Aorta (tissue), 5 donors: ENCODE measurements around the gene KLHL24. TPM values are rescaled to one million over a fixed set of nuclear protein-coding genes. Genes with fewer than 3 reads are reported as not detected.
A peak's percentile ranks its signal among the peaks of the same experiment; 100 is the strongest.

Experiments used
- ATAC-seq: fragments of 200-7000 bp; cut with Tn5 transposase; one replicate; pipeline ENCODE4 v1.9.1; 2022; ENCODE audit warnings: moderate library complexity; ENCODE audit not compliant: low FRiP score
- DNase-seq, 2 donors: peaks; one replicate each; pipeline ENCODE4 v3.0.0-alpha.2; 2020
- H3K27ac ChIP-seq, 2 donors: one replicate each; pipeline ENCODE4 v1.5.1; 2013; ENCODE audit warnings: low read length in 2 of 2, mild to moderate bottlenecking in 2 of 2, moderate library complexity in 2 of 2, control low read depth in 1 of 2, inconsistent platforms in 1 of 2, low read depth in 1 of 2
- H3K27me3 ChIP-seq, 2 donors: one replicate each; pipeline ENCODE4 v1.6.1; 2013; ENCODE audit warnings: control low read depth in 1 of 2, low read length in 1 of 2, mild to moderate bottlenecking in 1 of 2, moderate library complexity in 1 of 2; ENCODE audit not compliant: insufficient read depth in 2 of 2, control insufficient read depth in 1 of 2
- H3K36me3 ChIP-seq, 2 donors: one replicate each; pipeline ENCODE4 v1.6.1; 2013; ENCODE audit warnings: control low read depth in 1 of 2, low read length in 1 of 2, mild to moderate bottlenecking in 1 of 2; ENCODE audit not compliant: insufficient read depth in 2 of 2, control insufficient read depth in 1 of 2
- H3K4me1 ChIP-seq, 2 donors: one replicate each; pipeline ENCODE4 v1.6.1; 2013; ENCODE audit warnings: low read length in 2 of 2, control low read depth in 1 of 2, mild to moderate bottlenecking in 1 of 2, moderate library complexity in 1 of 2; ENCODE audit not compliant: insufficient read depth in 2 of 2, control insufficient read depth in 1 of 2
- H3K4me3 ChIP-seq, 2 donors: one replicate each; pipeline ENCODE4 v1.5.1; 2013; ENCODE audit warnings: low read length in 2 of 2, control low read depth in 1 of 2, mild to moderate bottlenecking in 1 of 2
- H3K9me3 ChIP-seq: one replicate; pipeline ENCODE4 v1.6.1; 2013; ENCODE audit warnings: mild to moderate bottlenecking, low read length; ENCODE audit not compliant: control insufficient read depth
- WGBS, 2 donors: extraction: QIAGEN DNeasy Blood & Tissue Kit; methylation state at CpG; one replicate each; pipeline ENCODE4 v1.1.7; 2013; 5-methylcytosine and 5-hydroxymethylcytosine counted together
- intact Hi-C, 2 donors: fragments of 100-400 bp; cut with DNase I; formaldehyde crosslinking; loops; one replicate each; pipeline versions ENCODE4 v1.14.2 to v1.15.0; 2022
- long read RNA-seq, 2 donors: library from polyadenylated mRNA; unstranded; transcript quantifications; one replicate each; pipeline ENCODE4 v2.0.0, GENCODE V29; 2020 to 2021
- polyA plus RNA-seq, 2 donors: library from polyadenylated mRNA; stranded (reverse); fragments of 200-250 nt; gene quantifications; one replicate each; pipeline ENCODE4 v1.2.3, GENCODE V29; 2013
- total RNA-seq, 2 donors: library from RNA; stranded (reverse); fragmentation: NEBNext Ultra II Directional; extraction: Animal tissue kit (Norgen Biotek cat#: 25700); gene quantifications; one replicate each; pipeline ENCODE4 v1.2.1, GENCODE V29; 2021
- donor health status: healthy with polysubstance abuse.
- donor health status: Bipolar disorder and iron deficiency.
- donor health status: DM: no; HTN: no; CAD: no.
- donor health status: DM: no; HTN: no; CAD: no.
- donor health status: DM: yes; HTN: yes; CAD: no.

KLHL24 gene
- 10 to 100 TPM; 33.7 to 62.6 TPM for total RNA-seq
- 10 to 100 TPM; 10.8 to 14.1 TPM for polyA plus RNA-seq
- long read RNA-seq, donor 1, full-length matches to known transcripts: 22 of 34 reads
- long read RNA-seq, donor 1, partial matches to known transcripts: 1 of 34 reads
- long read RNA-seq, donor 1, other reads (novel, unspliced or antisense): 11 of 34 reads
- long read RNA-seq, donor 2, full-length matches to known transcripts: 5 of 18 reads
- long read RNA-seq, donor 2, partial matches to known transcripts: 2 of 18 reads
- long read RNA-seq, donor 2, other reads (novel, unspliced or antisense): 11 of 18 reads

DNA sequence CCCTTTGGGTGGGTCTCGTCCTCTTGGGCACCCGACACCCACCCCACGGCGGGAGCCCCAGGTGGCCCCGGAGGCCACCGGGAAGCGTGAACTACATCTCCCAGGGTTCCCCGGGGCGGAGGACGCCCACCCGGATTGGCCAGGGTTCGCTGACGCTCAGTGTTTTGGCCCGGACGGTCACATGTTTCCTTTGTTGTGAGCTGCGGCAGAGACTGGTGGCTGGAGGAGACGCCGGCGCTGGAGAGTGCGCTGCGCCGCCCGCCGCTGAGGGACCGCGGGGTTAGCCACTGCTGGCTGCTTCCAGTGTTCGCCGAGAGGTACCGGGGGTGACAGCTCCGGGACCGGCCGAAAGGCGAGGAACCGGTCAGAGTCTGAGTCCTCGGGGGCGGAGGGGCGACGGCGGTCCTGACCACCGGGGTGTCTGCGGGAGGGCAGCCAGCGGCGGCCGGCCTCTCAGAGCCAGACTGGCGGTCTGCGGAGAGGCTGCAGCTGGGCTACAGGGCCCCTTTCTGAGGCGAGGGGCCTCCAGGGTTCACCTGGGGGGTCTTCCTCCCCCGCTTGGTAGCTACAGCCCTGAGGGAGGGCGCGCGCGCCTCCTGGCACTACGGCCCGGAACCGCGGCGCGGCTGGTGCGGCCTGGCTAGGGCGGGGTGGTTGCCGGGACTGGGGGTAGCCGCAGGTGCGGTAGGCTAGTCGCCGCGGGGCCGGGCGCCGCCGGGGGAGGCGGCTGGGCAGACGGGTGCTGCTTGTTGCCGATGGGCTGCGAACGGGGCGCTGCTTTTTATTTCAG lies at the start of gene KLHL24:
Gene KLHL24, plus strand, starts transcription at position 193 of the 790 bp plus-strand sequence. CDS start 14,734 bp downstream, outside the sequence.
- intact Hi-C loops: loop anchor here (2.0 to 5.0 kb wide), 2 partner anchors 62 to 63 kb away; partner anchors contain the start of gene YEATS2 (in 1 of the 2)
- Histone ChIP-seq H3K27ac (peak within 1 kb of the TSS; percentile 66 to 70), H3K4me3 (peak within 1 kb of the TSS; percentile 68 to 94), H3K4me1 (no peaks in the 10 kb centered on the region), H3K9me3 (no peaks in the 10 kb centered on the region), H3K27me3 (no peaks in the 10 kb centered on the region), H3K36me3 (no peaks in the 10 kb centered on the region)
- peak; percentile 96 to 97 for DNase-seq
- 0 to 1% methylated on average over 65 to 76 of the region's 76 CpGs for WGBS, 2 donors
- peak; percentile 97 for ATAC-seq

- no peaks in the 10 kb centered on the region for H3K9me3 ChIP-seq
- no peaks in the 10 kb centered on the region for H3K36me3 ChIP-seq
- H3K4me1 ChIP-seq: no peaks in the 10 kb centered on the region
- 85% methylated on average over 5 of the region's 5 CpGs for WGBS, 2 donors
- H3K27ac ChIP-seq: no peak overlapping the region
- no peaks in the 10 kb centered on the region for H3K27me3 ChIP-seq
- DNase-seq (no peak), ATAC-seq (no peak)
- intact Hi-C loops: no loop called here
- no peak overlapping the region for H3K4me3 ChIP-seq
Measured at GRCh38 chr3:183586477-183586876, 48.9 kb upstream of the KLHL24 start.

DNA sequence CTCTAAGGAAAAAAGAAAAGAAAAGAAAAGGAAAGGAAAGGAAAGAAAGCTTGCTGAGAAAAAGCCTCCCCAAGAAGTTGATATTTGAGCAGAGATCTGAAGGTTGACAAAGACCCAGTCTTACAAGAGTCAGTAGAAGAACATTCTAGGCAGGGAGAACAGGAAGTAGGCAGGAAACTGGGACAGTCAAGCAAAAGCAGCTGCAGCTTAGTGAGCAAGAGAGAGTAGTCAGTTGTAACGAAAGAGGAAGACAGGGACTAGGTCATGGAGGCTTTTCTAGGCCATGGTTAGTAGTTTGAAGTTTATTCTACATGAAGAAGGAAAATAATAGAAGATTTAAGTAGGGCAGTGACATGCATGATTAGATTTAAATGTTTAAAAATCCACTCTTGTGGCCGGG lies 48.1 kb upstream of the KLHL24 start:
- intact Hi-C loops: no loop called here
- Histone ChIP-seq H3K36me3 (no peaks in the 10 kb centered on the region), H3K4me1 (no peaks in the 10 kb centered on the region), H3K9me3 (no peaks in the 10 kb centered on the region), H3K27me3 (no peaks in the 10 kb centered on the region), H3K4me3 (no peak overlapping the region), H3K27ac (no peak overlapping the region)
- 81% methylated on average over 2 of the region's 2 CpGs for WGBS, 2 donors
- ATAC-seq (no peak), DNase-seq (no peak)

DNA sequence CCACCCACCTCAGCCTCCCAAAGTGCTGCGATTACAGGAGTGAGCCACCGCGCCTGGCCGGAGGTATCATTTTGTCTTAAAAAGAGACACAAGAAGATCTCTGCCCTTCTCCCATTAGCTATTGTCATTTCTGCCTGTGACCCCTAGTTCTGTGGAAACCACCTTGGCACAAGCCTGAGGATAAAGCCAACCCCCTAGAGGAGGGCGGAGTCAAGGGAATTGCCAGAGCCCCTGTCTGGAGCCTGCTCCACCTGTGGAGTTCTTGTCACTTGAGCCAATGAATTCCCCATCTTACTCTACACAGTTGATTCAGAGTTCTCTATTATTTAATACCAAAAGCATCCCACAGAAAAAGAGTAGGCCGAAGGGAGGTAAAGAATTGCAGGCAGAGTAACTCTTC lies 45.0 kb upstream of the KLHL24 start:
- intact Hi-C loops: no loop called here
- no peaks in the 10 kb centered on the region for H3K36me3 ChIP-seq
- H3K9me3 ChIP-seq: peaks cover 2% of the 10 kb centered on the region
- DNase-seq (no peak), ATAC-seq (no peak)
- no peak overlapping the region for H3K27ac ChIP-seq
- H3K4me3 ChIP-seq: no peak overlapping the region
- no peaks in the 10 kb centered on the region for H3K27me3 ChIP-seq
- 96 to 98% methylated on average over 6 of the region's 6 CpGs for WGBS, 2 donors
- H3K4me1 ChIP-seq: no peaks in the 10 kb centered on the region

- H3K4me1 ChIP-seq: no peaks in the 10 kb centered on the region
- H3K36me3 ChIP-seq: no peaks in the 10 kb centered on the region
- 43 to 46% methylated on average over 6 of the region's 6 CpGs for WGBS, 2 donors
- H3K27me3 ChIP-seq: no peaks in the 10 kb centered on the region
- peaks cover 7% of the 10 kb centered on the region for H3K9me3 ChIP-seq
- no peak overlapping the region for H3K27ac ChIP-seq
- DNase-seq (no peak), ATAC-seq (no peak)
- intact Hi-C loops: no loop called here
- H3K4me3 ChIP-seq: no peak overlapping the region
Measured at GRCh38 chr3:183591881-183592521, 43.4 kb upstream of the KLHL24 start.

DNA sequence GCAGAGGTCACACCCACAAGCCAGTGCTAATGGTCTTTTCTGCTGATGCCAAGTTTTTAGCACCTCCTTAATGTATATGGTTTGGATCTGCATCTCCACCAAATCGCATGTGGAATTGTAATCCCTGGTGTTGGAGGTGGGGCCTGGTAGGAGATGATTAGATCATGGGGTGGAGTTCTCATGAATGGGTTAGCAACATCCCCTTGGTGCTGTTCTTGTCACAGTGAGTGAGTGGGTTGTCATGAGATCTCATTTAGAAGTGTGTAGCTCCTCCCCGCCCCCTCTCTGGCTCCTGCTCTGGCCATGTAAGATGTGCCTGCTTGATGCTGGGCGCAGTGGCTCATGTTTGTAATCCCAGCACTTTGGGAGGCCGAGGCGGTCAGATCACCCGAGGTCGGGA lies 42.6 kb upstream of the KLHL24 start:
- no peak for DNase-seq
- intact Hi-C loops: no loop called here
- Histone ChIP-seq H3K4me3 (no peak overlapping the region), H3K36me3 (no peaks in the 10 kb centered on the region), H3K4me1 (no peaks in the 10 kb centered on the region), H3K27me3 (no peaks in the 10 kb centered on the region), H3K9me3 (peaks cover 7% of the 10 kb centered on the region), H3K27ac (no peak overlapping the region)
- 95 to 96% methylated on average over 7 of the region's 7 CpGs for WGBS, 2 donors
- no peak for ATAC-seq

DNA sequence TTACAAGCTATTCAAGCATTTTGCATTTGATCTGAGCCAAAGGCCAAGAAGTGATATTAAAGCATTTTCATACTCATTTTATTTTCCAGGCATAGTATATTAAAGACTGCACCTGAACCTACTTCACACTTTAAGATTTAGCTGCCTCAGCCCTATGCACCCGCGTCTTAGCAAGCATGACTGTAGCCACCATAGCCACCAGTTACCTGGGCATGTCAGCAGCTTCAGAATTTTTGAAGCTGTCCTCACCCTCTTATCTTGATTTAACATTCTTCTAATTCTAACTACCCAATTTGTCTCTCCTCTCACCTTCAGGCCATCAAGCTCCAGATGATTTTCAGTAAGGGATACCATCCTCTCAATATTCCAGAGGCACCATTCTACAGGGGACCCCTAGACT lies 40.8 kb upstream of the KLHL24 start:
- intact Hi-C loops: no loop called here
- Histone ChIP-seq H3K9me3 (peaks cover 8% of the 10 kb centered on the region), H3K27me3 (no peaks in the 10 kb centered on the region), H3K4me1 (no peaks in the 10 kb centered on the region), H3K27ac (no peak overlapping the region), H3K36me3 (no peaks in the 10 kb centered on the region), H3K4me3 (no peak overlapping the region)
- WGBS, 2 donors: 96 to 97% methylated on average over 2 of the region's 2 CpGs
- ATAC-seq: no peak
- no peak for DNase-seq

DNA sequence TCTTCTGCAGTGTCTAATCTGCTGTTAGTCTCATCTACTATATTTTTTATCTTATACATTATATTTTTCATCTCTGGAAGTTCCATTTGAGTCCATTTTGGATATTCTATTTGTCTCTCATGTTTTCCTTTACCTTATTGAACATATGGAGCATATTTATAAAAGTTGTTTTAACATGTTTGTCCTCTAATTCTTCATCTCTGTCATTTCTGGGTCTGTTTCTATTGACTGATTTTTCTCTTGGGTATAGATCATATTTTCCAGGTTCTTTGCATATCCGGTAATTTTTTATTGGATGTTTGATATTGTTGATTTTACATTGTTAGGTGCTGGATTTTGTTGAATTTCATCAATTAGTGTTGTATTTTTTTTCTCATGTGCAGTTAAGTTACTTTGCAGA lies 37.5 kb upstream of the KLHL24 start:
- no peak for DNase-seq
- intact Hi-C loops: no loop called here
- H3K27ac ChIP-seq: no peak overlapping the region
- no peaks in the 10 kb centered on the region for H3K36me3 ChIP-seq
- no peaks in the 10 kb centered on the region for H3K4me1 ChIP-seq
- H3K27me3 ChIP-seq: no peaks in the 10 kb centered on the region
- ATAC-seq: no peak
- no peak overlapping the region for H3K4me3 ChIP-seq
- peaks cover 8% of the 10 kb centered on the region for H3K9me3 ChIP-seq
- 0 to 80% methylated on average over 1 of the region's 1 CpG for WGBS, 2 donors
